Placental epithelial cell (primary cell): ENCODE data around the gene PIAS4. TPM values are rescaled to one million over a fixed set of nuclear protein-coding genes. Genes with fewer than 3 reads are reported as not detected.
A peak's percentile ranks its signal among the peaks of the same experiment; 100 is the strongest.

Experiments used
- small RNA-seq: library from RNA; depleted of rRNA; stranded (forward); fragments of <200 nt; gene quantifications from one replicate; pipeline ENCODE3, GENCODE V24; 2012
- total RNA-seq: library from RNA; depleted of rRNA; stranded (reverse); fragments of >200 nt; gene quantifications from 2 replicates; pipeline ENCODE4 v1.2.3, GENCODE V29; 2012

PIAS4 gene
- 23.2 and 33.8 TPM in 2 replicates for total RNA-seq

GRCh38 chr19:4007021-4007835 lies at the start of gene PIAS4:
TSS of gene PIAS4 (plus strand) at chr19:4007736. CDS start at chr19:4007761, 25 bp downstream.

GRCh38 chr19:3970808-3971598 lies 36.5 kb upstream of the PIAS4 start, which contains the start of gene DAPK3:
TSS of gene DAPK3 (minus strand) at chr19:3971099. CDS start at chr19:3969735, 1,364 bp downstream.

GRCh38 chr19:3984908-3985642 lies 22.5 kb upstream of the PIAS4 start, which contains the start of gene EEF2:
TSS of gene EEF2 (minus strand) at chr19:3985463. CDS start at chr19:3985380, 83 bp downstream.

GRCh38 chr19:4066682-4067395 lies 59.3 kb downstream of the PIAS4 start, which contains the start of gene ZBTB7A:
TSS of gene ZBTB7A (minus strand) at chr19:4066899. CDS start at chr19:4055232, 11,667 bp downstream.

Small RNA genes lying within 50 kb of the gene (small RNA-seq; reads per million reads assigned to genes)
- 34.9 reads per million, percentile 97 among the genes with 10 or more reads in this experiment for gene SNORD37

Other genes with a start within 250 kb of the PIAS4 start
- gene APBA3, start 246.0 kb upstream of the PIAS4 start, total RNA-seq, result 25.5 and 27.8 TPM in 2 replicates
- 32.2 and 46.1 TPM in 2 replicates for gene MRPL54, start 245.1 kb upstream of the PIAS4 start, total RNA-seq
- gene RAX2, start 235.5 kb upstream of the PIAS4 start, total RNA-seq, result not detected in 2 replicates
- gene MATK, start 221.4 kb upstream of the PIAS4 start, total RNA-seq, result not detected in 2 replicates
- gene ZFR2, start 138.7 kb upstream of the PIAS4 start, total RNA-seq, result not detected in 2 replicates
- not detected in 2 replicates for gene ATCAY, start 127.1 kb upstream of the PIAS4 start, total RNA-seq
- gene NMRK2, start 74.7 kb upstream of the PIAS4 start, total RNA-seq, result not detected in 2 replicates
- 80.1 and 162 TPM in 2 replicates for gene DAPK3, start 36.6 kb upstream of the PIAS4 start, total RNA-seq
- gene EEF2, start 22.3 kb upstream of the PIAS4 start, total RNA-seq, result 2,634 and 3,144 TPM in 2 replicates
- gene ZBTB7A, start 59.2 kb downstream of the PIAS4 start, total RNA-seq, result 22.8 and 46.5 TPM in 2 replicates
- gene MAP2K2, start 116.4 kb downstream of the PIAS4 start, total RNA-seq, result 157 and 205 TPM in 2 replicates
- gene CREB3L3, start 145.9 kb downstream of the PIAS4 start, total RNA-seq, result not detected in 2 replicates
- gene SIRT6, start 174.8 kb downstream of the PIAS4 start, total RNA-seq, result 11.0 and 18.0 TPM in 2 replicates
- gene ANKRD24, start 175.0 kb downstream of the PIAS4 start, total RNA-seq, result 1.1 and 2.0 TPM in 2 replicates
- gene EBI3, start 221.8 kb downstream of the PIAS4 start, total RNA-seq, result 0.79 and 1.2 TPM in 2 replicates
- gene YJU2, start 239.3 kb downstream of the PIAS4 start, total RNA-seq, result 18.8 and 22.1 TPM in 2 replicates